K562 (cell line): ENCODE measurements around the gene DAPK3. TPM values are rescaled to one million over a fixed set of nuclear protein-coding genes. Genes with fewer than 3 reads are reported as not detected.

ENCODE experiments used
- ATF7 ChIP-seq: fragments of 450-650 bp; IDR thresholded peaks from 2 replicates; pipeline ENCODE4 v1.7.1; 2014; ENCODE audit warnings: mild to moderate bottlenecking, moderate library complexity
- BCOR ChIP-seq: fragments of 450-650 bp; IDR thresholded peaks from 2 replicates; pipeline ENCODE4 v1.6.1; 2016
- EZH2 ChIP-seq: IDR thresholded peaks from 2 replicates; pipeline ENCODE4 v1.6.1; 2012; ENCODE audit warnings: low read depth, mild to moderate bottlenecking, inconsistent platforms, low read length, borderline replicate concordance
- HDAC2 ChIP-seq: fragments of 450-650 bp; IDR thresholded peaks from 2 replicates; pipeline ENCODE4 v1.6.1; 2016; ENCODE audit warnings: mild to moderate bottlenecking
- MCM5 ChIP-seq: fragments of 450-650 bp; IDR thresholded peaks from 2 replicates; pipeline ENCODE4 v1.6.1; 2016; ENCODE audit warnings: low read depth
- MTA1 ChIP-seq: fragments of 450-650 bp; IDR thresholded peaks from 2 replicates; pipeline ENCODE4 v1.6.1; 2017; ENCODE audit warnings: borderline replicate concordance
- NEUROD1 ChIP-seq: fragments of 150-350 bp; IDR thresholded peaks from 2 replicates; pipeline ENCODE4 v1.6.1; 2014; ENCODE audit warnings: borderline replicate concordance, low read length, low read depth; ENCODE audit not compliant: partially characterized antibody
- NR2C2 ChIP-seq, 2 experiments: fragments of 200-800 bp in 1 of 2; sonication (Bioruptor generic) in 1 of 2; sonication (generic) in 1 of 2; formaldehyde crosslinking in 1 of 2; IDR thresholded peaks; 2 replicates each; pipeline versions ENCODE4 v1.6.1 to v1.8.0; 2016 to 2022; ENCODE audit warnings: mild to moderate bottlenecking in 1 of 2, missing compliant biosample characterization in 1 of 2, missing genetic modification characterization in 1 of 2, missing genetic modification reagents in 1 of 2
- PATZ1 ChIP-seq: fragments of 250-450 bp; sonication (Bioruptor Pico); IDR thresholded peaks from 2 replicates; pipeline ENCODE4 v1.5.0; 2020; ENCODE audit warnings: mild to moderate bottlenecking, borderline replicate concordance
- PRDM10 ChIP-seq: fragments of 450-650 bp; IDR thresholded peaks from 2 replicates; pipeline ENCODE4 v1.6.1; 2018; ENCODE audit not compliant: partially characterized antibody
- RBM25 ChIP-seq: fragments of 200-400 bp; formaldehyde crosslinking; IDR thresholded peaks from 2 replicates; pipeline ENCODE4 v1.6.1; 2018; ENCODE audit warnings: low read length, low read depth, moderate library complexity; ENCODE audit not compliant: severe bottlenecking
- SETDB1 ChIP-seq: IDR thresholded peaks from one replicate; pipeline ENCODE4 v1.6.1; 2012; ENCODE audit warnings: low read length, control low read depth, inconsistent platforms
- THRAP3 ChIP-seq: fragments of 450-650 bp; IDR thresholded peaks from 2 replicates; pipeline ENCODE4 v1.6.1; 2016; ENCODE audit warnings: mild to moderate bottlenecking, inconsistent platforms, borderline replicate concordance
- U2AF1 ChIP-seq: fragments of 200-400 bp; formaldehyde crosslinking; optimal IDR thresholded peaks from 2 replicates; pipeline ENCODE3; 2017; ENCODE audit warnings: mild to moderate bottlenecking, low read depth, low read length, moderate library complexity
- YY1 ChIP-seq, 3 experiments: IDR thresholded peaks; 2 replicates each; pipeline ENCODE4 v1.6.1; 2011; ENCODE audit warnings: low read length in 2 of 3, mild to moderate bottlenecking in 2 of 3, moderate library complexity in 2 of 3, borderline replicate concordance in 1 of 3, control low read depth in 1 of 3, low read depth in 1 of 3; ENCODE audit not compliant: insufficient read depth in 3 of 3, insufficient replicate concordance in 2 of 3, control insufficient read depth in 1 of 3, insufficient read length in 1 of 3; ENCODE audit errors: extremely low read depth in 1 of 3
- ZBTB12 ChIP-seq: fragments of 250-450 bp; sonication (Bioruptor Pico); IDR thresholded peaks from 2 replicates; pipeline ENCODE4 v1.4.0; 2020
- ZBTB2 ChIP-seq: fragments of 450-650 bp; IDR thresholded peaks from 2 replicates; pipeline ENCODE4 v1.6.1; 2016; ENCODE audit warnings: antibody characterized with exemption
- ZFP1 ChIP-seq: fragments of 450-650 bp; formaldehyde crosslinking; IDR thresholded peaks from 2 replicates; pipeline ENCODE4 v1.4.0; 2020; ENCODE audit warnings: mild to moderate bottlenecking, mixed read lengths
- ZKSCAN8 ChIP-seq: fragments of 200-800 bp; sonication (Bioruptor generic); IDR thresholded peaks from 2 replicates; pipeline ENCODE4 v1.6.1; 2016; ENCODE audit warnings: missing genetic modification characterization, missing compliant biosample characterization
- ZNF146 ChIP-seq: IDR thresholded peaks from one replicate; pipeline ENCODE4 v1.6.1; 2018; ENCODE audit warnings: missing compliant biosample characterization; ENCODE audit not compliant: unreplicated experiment
- ZNF24 ChIP-seq: fragments of 450-650 bp; IDR thresholded peaks from 2 replicates; pipeline ENCODE4 v1.6.1; 2016
- polyA plus RNA-seq, 8 experiments: library from polyadenylated mRNA; depleted of rRNA in 4 of 8; stranded (reverse) in 5 of 8; unstranded in 3 of 8; fragments of >200 nt; fragmentation: Nextera tagmentation in 2 of 8; fragmentation: Illumina TruSeq in 1 of 8; extraction: Ambion mirVana in 2 of 8; extraction: Trizol in 1 of 8; gene quantifications; 2 replicates each; pipeline versions ENCODE4 v1.2.1 to v1.2.3, GENCODE V29; 2011 to 2014; ENCODE audit warnings: inconsistent platforms in 1 of 8, missing spikeins in 1 of 8
- total RNA-seq, 7 experiments: library from RNA; depleted of rRNA in 6 of 7; stranded (reverse); fragments of >200 nt in 6 of 7; fragmentation: Illumina TruSeq in 2 of 7; extraction: Trizol in 2 of 7; gene quantifications; 2 replicates each; pipeline versions ENCODE4 v1.2.1 to v1.2.3, GENCODE V29; 2011 to 2021; ENCODE audit warnings: low replicate concordance in 1 of 7

The DAPK3 gene
- total and polyA plus RNA-seq, 9 of the 15 experiments (the other 6 are each of a cell fraction or from before 2014, with no cell fraction given), result 0.14 to 63.4 (median 25.0) TPM

GRCh38 chr19:3945838-3946237, 25.1 kb downstream of the DAPK3 start (continued):
- TF ChIP-seq ZBTB2 (no peak), NR2C2 (CRISPR knock-in tag; IDR thresholded peaks at IDR 0.05) (no peak), NR2C2 (tag; IDR thresholded peaks at IDR 0.05) (no peak), ZNF146 (CRISPR knock-in tag) (no peak), PRDM10 (no peak), YY1 (IDR thresholded peaks at IDR 0.05; ENCODE audit: borderline replicate concordance in 1 of 3, control insufficient read depth in 1 of 3, extremely low read depth in 1 of 3, insufficient read depth in 3 of 3, insufficient read length in 1 of 3, insufficient replicate concordance in 2 of 3, low read depth in 1 of 3, low read length in 2 of 3) (no peak), EZH2 (no peak), ATF7 (no peak), MCM5 (no peak), ZBTB12 (CRISPR knock-in tag) (no peak), BCOR (peak; percentile 69), ZNF24 (no peak), MTA1 (no peak), RBM25 (peak; percentile 78), HDAC2 (peak; percentile 44; the same call in 1 of the 2 replicates), SETDB1 (no peak), ZFP1 (no peak), U2AF1 (no peak), THRAP3 (no peak), NEUROD1 (no peak), ZKSCAN8 (no peak), PATZ1 (no peak)
